Fibroblast of lung (primary cell): ENCODE results near the gene GYPC.

Experiments used
- EZH2 ChIP-seq: IDR thresholded peaks from 2 replicates; pipeline ENCODE4 v1.5.1; 2012; ENCODE audit warnings: low read length, control low read depth, mild to moderate bottlenecking; ENCODE audit errors: missing control alignments
- TF ChIP-seq, protein P1 (sequence below), 2 donors: IDR thresholded peaks in 1 of 2; conservative IDR thresholded peaks in 1 of 2; 1 replicate in 1 of 2; 2 replicates in 1 of 2; pipeline ENCODE4 v1.5.1; 2011 to 2012; ENCODE audit warnings: low read length in 2 of 2, control low read depth in 1 of 2, inconsistent platforms in 1 of 2, low read depth in 1 of 2, mild to moderate bottlenecking in 1 of 2

DNA sequence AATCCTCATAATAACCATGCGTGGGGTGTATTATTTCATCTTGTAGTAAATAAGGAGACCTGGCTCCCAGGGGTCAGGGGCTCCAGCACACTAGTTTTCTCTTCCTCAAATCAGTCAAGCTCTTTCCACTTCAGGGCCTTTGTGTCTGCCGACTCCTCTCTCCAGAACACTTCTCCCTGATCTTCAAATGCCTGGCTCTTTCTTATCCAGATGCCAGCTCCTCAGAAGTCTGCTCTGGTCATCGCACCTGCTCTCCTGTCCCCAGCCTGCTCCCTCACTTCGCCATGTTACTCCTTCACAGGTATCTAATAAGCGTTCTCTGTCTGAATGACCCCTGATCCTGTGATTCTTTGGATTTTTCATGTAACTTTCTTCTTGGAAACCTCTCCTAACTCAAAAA lies 62.0 kb downstream of the GYPC start:
- TF ChIP-seq, protein P1, sequence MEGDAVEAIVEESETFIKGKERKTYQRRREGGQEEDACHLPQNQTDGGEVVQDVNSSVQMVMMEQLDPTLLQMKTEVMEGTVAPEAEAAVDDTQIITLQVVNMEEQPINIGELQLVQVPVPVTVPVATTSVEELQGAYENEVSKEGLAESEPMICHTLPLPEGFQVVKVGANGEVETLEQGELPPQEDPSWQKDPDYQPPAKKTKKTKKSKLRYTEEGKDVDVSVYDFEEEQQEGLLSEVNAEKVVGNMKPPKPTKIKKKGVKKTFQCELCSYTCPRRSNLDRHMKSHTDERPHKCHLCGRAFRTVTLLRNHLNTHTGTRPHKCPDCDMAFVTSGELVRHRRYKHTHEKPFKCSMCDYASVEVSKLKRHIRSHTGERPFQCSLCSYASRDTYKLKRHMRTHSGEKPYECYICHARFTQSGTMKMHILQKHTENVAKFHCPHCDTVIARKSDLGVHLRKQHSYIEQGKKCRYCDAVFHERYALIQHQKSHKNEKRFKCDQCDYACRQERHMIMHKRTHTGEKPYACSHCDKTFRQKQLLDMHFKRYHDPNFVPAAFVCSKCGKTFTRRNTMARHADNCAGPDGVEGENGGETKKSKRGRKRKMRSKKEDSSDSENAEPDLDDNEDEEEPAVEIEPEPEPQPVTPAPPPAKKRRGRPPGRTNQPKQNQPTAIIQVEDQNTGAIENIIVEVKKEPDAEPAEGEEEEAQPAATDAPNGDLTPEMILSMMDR (conservative IDR thresholded peaks at IDR 0.05 in 1 of 2, IDR thresholded peaks at IDR 0.05 in 1 of 2; ENCODE audit: low read depth in 1 of 2, low read length in 2 of 2) = no peak
- no peak for TF ChIP-seq EZH2
